Testis (tissue), 2 donors: ENCODE results near the gene UPB1.

ENCODE experiments used
- CTCF ChIP-seq, 3 experiments: fragments of 450-650 bp in 2 of 3; fragments of 200-600 bp in 1 of 3; sonication (generic) in 1 of 3; IDR thresholded peaks; one replicate each; pipeline ENCODE4 v1.5.1; 2016 to 2019; ENCODE audit warnings: antibody characterized with exemption in 3 of 3, mild to moderate bottlenecking in 2 of 3, moderate library complexity in 1 of 3
- POLR2A ChIP-seq: fragments of 450-650 bp; IDR thresholded peaks from one replicate; pipeline ENCODE4 v1.6.1; 2017; ENCODE audit warnings: antibody characterized with exemption, mild to moderate bottlenecking, moderate library complexity

GRCh38 chr22:24540470-24540869 lies 45.3 kb downstream of the UPB1 start:
- no peak for TF ChIP-seq CTCF (IDR thresholded peaks at IDR 0.05)
- no peak for TF ChIP-seq POLR2A
